ENCODE measurements around the gene LHX6. TPM values are rescaled to one million over a fixed set of nuclear protein-coding genes. Genes with fewer than 3 reads are reported as not detected.

LHX6 gene
- polyA plus RNA-seq, 2 of the 4 experiments (the other 2 are of a cell fraction) = 0.14 to 0.26 TPM

GRCh38 chr9:122246666-122247065 lies 17.9 kb upstream of the LHX6 start:
- H3K27ac ChIP-seq = no peak overlapping the region
- DNase-seq (ENCODE audit: low read depth in 1 of 2, low spot score in 1 of 2) (no peak), ATAC-seq (no peak), FAIRE-seq (no peak)
- TF ChIP-seq RCOR1 (IDR thresholded peaks at IDR 0.05; ENCODE audit: low read depth, low read length) = no peak
- TF ChIP-seq HDAC2 (IDR thresholded peaks at IDR 0.05) = no peak
- TF ChIP-seq TFCP2L1 (CRISPR knock-in tag; IDR thresholded peaks at IDR 0.05) = no peak
- TF ChIP-seq FOSB (CRISPR knock-in tag; IDR thresholded peaks at IDR 0.05) = no peak
- 90% methylated on average over 3 of the region's 3 CpGs for WGBS (ENCODE audit: missing lambda C conversion rate)
- POLR2A ChIA-PET = no interaction called here
- H3K4me1 ChIP-seq = no peaks in the 10 kb centered on the region
- CTCF ChIA-PET = interaction anchor here (1.8 kb wide), 1 partner anchor 122 kb away, joined by 8 read pairs; no protein-coding TSS in a partner anchor
- no peak overlapping the region for H3K4me3 ChIP-seq
- H3K4me2 ChIP-seq = no peak overlapping the region
- H3K9me3 ChIP-seq = no peaks in the 10 kb centered on the region

- no peak overlapping the region for H3K4me2 ChIP-seq
These were observed 15.6 kb upstream of the LHX6 start for GRCh38 chr9:122244349-122244748.

GRCh38 chr9:122239722-122240121 lies 11.0 kb upstream of the LHX6 start:
- ChIA-PET POLR2A (no interaction called here), CTCF (interaction anchor here (1.2 to 1.4 kb wide), 2 partner anchors 25 to 110 kb away, joined by 3 read pairs; partner anchors contain the start of genes MRRF and RBM18)
- Histone ChIP-seq H3K4me1 (no peaks in the 10 kb centered on the region), H3K4me3 (no peak overlapping the region), H3K4me2 (no peak overlapping the region), H3K9me3 (no peaks in the 10 kb centered on the region), H3K27ac (no peak overlapping the region)
- FAIRE-seq (no peak), DNase-seq (ENCODE audit: low read depth in 1 of 2, low spot score in 1 of 2) (no peak), ATAC-seq (no peak)
- TF ChIP-seq PHF8 (IDR thresholded peaks at IDR 0.05; ENCODE audit: borderline replicate concordance, low read depth) = no peak
- TF ChIP-seq CTCF (IDR thresholded peaks at IDR 0.05) = no peak
- TF ChIP-seq ATOH8 (CRISPR knock-in tag; IDR thresholded peaks at IDR 0.05; ENCODE audit: low read depth) = no peak
- TF ChIP-seq ELK1 (IDR thresholded peaks at IDR 0.05; ENCODE audit: low read depth, low read length) = no peak
- TF ChIP-seq NFE2L2 (conservative IDR thresholded peaks at IDR 0.05; ENCODE audit: low read length) = no peak
- TF ChIP-seq PBX3 (IDR thresholded peaks at IDR 0.05) = no peak
- TF ChIP-seq REST (IDR thresholded peaks at IDR 0.05) = no peak
- no peak for TF ChIP-seq MYC (IDR thresholded peaks at IDR 0.05; ENCODE audit: borderline replicate concordance, low read length)
- WGBS (ENCODE audit: missing lambda C conversion rate) = 88% methylated on average over 5 of the region's 5 CpGs

More at GRCh38 chr9:122244349-122244748, 15.6 kb upstream of the LHX6 start:
- FAIRE-seq (no peak), DNase-seq (ENCODE audit: low read depth in 1 of 2, low spot score in 1 of 2) (no peak), ATAC-seq (no peak)
- H3K9me3 ChIP-seq = no peaks in the 10 kb centered on the region
- WGBS (ENCODE audit: missing lambda C conversion rate) = 93% methylated on average over 3 of the region's 3 CpGs
- no peaks in the 10 kb centered on the region for H3K4me1 ChIP-seq
- H3K27ac ChIP-seq = no peak overlapping the region
- TF ChIP-seq EHF (CRISPR knock-in tag; IDR thresholded peaks at IDR 0.05) (no peak), EHMT2 (IDR thresholded peaks at IDR 0.05; ENCODE audit: low read depth) (no peak), MAZ (IDR thresholded peaks at IDR 0.05; ENCODE audit: borderline replicate concordance, low read depth, low read length) (no peak), HOXA7 (CRISPR knock-in tag; IDR thresholded peaks at IDR 0.05) (no peak)
- CTCF ChIA-PET = no interaction called here
- POLR2A ChIA-PET = no interaction called here
- H3K4me3 ChIP-seq = no peak overlapping the region

Data from A549 (cell line).